Measurements from ENCODE around the gene GPS1.

Gene GPS1

GRCh38 chr17:82088838-82089722 is 37.4 kb downstream of the GPS1 start:
- no peak for TF ChIP-seq CTCF (IDR thresholded peaks at IDR 0.05; ENCODE audit: low read depth, low read length, missing control alignments)
- DNase-seq (ENCODE audit: extremely low read depth, low read depth): no peak
- H3K4me3 ChIP-seq (replicated peaks; ENCODE audit: low read depth, low read length): no peak overlapping the region

GRCh38 chr17:82089723-82090548 is 38.2 kb downstream of the GPS1 start:
- no peak for DNase-seq (ENCODE audit: extremely low read depth, low read depth)
- no peak for TF ChIP-seq CTCF (IDR thresholded peaks at IDR 0.05; ENCODE audit: low read depth, low read length, missing control alignments)
- H3K4me3 ChIP-seq (replicated peaks; ENCODE audit: low read depth, low read length): no peak overlapping the region

- H3K4me3 ChIP-seq (replicated peaks; ENCODE audit: low read depth, low read length): no peak overlapping the region
- TF ChIP-seq CTCF (IDR thresholded peaks at IDR 0.05; ENCODE audit: low read depth, low read length, missing control alignments): no peak
- no peak for DNase-seq (ENCODE audit: extremely low read depth, low read depth)
Observed at GRCh38 chr17:82090549-82091263, 39.0 kb downstream of the GPS1 start.

GRCh38 chr17:82091264-82092066 is 39.8 kb downstream of the GPS1 start:
- H3K4me3 ChIP-seq (replicated peaks; ENCODE audit: low read depth, low read length): no peak overlapping the region
- TF ChIP-seq CTCF (IDR thresholded peaks at IDR 0.05; ENCODE audit: low read depth, low read length, missing control alignments): no peak
- no peak for DNase-seq (ENCODE audit: extremely low read depth, low read depth)

- H3K4me3 ChIP-seq (replicated peaks; ENCODE audit: low read depth, low read length): no peak overlapping the region
- DNase-seq (ENCODE audit: extremely low read depth, low read depth): no peak
- TF ChIP-seq CTCF (IDR thresholded peaks at IDR 0.05; ENCODE audit: low read depth, low read length, missing control alignments): no peak
Observed at GRCh38 chr17:82092094-82092586, 40.4 kb downstream of the GPS1 start.

GRCh38 chr17:82092628-82092994 is 40.9 kb downstream of the GPS1 start:
- H3K4me3 ChIP-seq (replicated peaks; ENCODE audit: low read depth, low read length): no peak overlapping the region
- no peak for TF ChIP-seq CTCF (IDR thresholded peaks at IDR 0.05; ENCODE audit: low read depth, low read length, missing control alignments)
- no peak for DNase-seq (ENCODE audit: extremely low read depth, low read depth)

Data from HFF-Myc (cell line).